Measurements from ENCODE around the gene SEMA3A. TPM values are rescaled to one million over a fixed set of nuclear protein-coding genes. Genes with fewer than 3 reads are reported as not detected.
"Not testable (repeated sequence)": the region's sequence is repeated elsewhere in the genome, so short reads cannot be mapped to it uniquely, and the experiment has no call there.

SEMA3A gene
- polyA plus RNA-seq, 1 donor from 2014 or later: 22.8 TPM

DNA sequence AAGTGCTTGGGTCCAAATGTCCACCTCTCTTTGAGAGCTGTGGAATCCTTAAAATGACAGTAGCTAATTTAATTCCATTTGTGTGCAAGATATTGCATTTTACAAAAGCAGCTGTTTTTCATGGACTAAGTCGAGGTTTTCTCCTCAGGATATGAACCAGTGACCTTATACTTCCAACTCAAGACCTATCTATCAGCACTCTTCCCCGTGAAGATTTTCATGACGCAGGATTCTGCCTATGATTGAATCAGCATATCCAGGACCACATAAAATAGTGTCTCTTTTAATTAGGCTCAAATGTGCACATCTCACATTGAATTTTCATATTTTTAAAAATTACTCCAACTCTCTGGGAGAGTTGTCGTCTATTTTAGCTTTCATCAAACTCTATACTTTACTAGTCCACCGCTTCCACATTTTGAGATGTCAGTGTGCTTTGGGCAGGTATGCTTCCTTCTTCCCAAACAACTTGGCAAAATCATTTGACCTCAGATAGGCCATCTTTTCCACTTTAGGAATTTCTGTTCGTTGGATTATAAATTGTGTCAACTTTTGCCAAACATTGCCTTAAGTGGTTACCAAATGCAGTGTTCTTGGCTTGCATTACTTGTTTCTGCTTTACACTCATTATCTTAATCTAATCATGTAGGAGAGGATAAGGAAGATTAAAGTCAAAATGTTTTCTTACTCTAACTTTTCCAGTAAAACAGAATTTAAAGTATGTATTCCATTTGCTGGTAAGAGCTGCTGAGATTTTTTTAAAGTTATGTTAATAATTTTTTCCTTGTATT, 39.4 kb downstream of the SEMA3A start:
- Histone ChIP-seq H2AFZ (ENCODE audit: low read depth, low read length) (no peak overlapping the region), H3K36me3 (ENCODE audit: insufficient read depth, low read length) (no peaks in the 10 kb centered on the region), H3F3A (ENCODE audit: insufficient read depth, low read length, poor library complexity, severe bottlenecking) (no peaks in the 10 kb centered on the region), H3K9ac (ENCODE audit: low read length) (no peak overlapping the region), H3K4me2 (ENCODE audit: low read length) (no peak overlapping the region), H3K9me3 (ENCODE audit: low read length) (no peaks in the 10 kb centered on the region), H3K27me3 (ENCODE audit: insufficient read depth, low read depth, low read length) (no peaks in the 10 kb centered on the region), H3K79me2 (replicated peaks; ENCODE audit: insufficient read depth, low read length) (no peaks in the 10 kb centered on the region), H3K9me2 (ENCODE audit: insufficient read depth, low read length) (no peaks in the 10 kb centered on the region), H3K4me3 (ENCODE audit: low read length) (no peak overlapping the region), H4K20me1 (ENCODE audit: insufficient read depth) (no peaks in the 10 kb centered on the region), H3K27ac (ENCODE audit: low read length) (no peak overlapping the region)
- no peak for TF ChIP-seq EZH2 (IDR thresholded peaks at IDR 0.05; ENCODE audit: borderline replicate concordance, insufficient read depth, low read length, poor library complexity, severe bottlenecking)
- TF ChIP-seq, protein P1, sequence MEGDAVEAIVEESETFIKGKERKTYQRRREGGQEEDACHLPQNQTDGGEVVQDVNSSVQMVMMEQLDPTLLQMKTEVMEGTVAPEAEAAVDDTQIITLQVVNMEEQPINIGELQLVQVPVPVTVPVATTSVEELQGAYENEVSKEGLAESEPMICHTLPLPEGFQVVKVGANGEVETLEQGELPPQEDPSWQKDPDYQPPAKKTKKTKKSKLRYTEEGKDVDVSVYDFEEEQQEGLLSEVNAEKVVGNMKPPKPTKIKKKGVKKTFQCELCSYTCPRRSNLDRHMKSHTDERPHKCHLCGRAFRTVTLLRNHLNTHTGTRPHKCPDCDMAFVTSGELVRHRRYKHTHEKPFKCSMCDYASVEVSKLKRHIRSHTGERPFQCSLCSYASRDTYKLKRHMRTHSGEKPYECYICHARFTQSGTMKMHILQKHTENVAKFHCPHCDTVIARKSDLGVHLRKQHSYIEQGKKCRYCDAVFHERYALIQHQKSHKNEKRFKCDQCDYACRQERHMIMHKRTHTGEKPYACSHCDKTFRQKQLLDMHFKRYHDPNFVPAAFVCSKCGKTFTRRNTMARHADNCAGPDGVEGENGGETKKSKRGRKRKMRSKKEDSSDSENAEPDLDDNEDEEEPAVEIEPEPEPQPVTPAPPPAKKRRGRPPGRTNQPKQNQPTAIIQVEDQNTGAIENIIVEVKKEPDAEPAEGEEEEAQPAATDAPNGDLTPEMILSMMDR (IDR thresholded peaks at IDR 0.05; ENCODE audit: poor library complexity, severe bottlenecking): no peak
- TF ChIP-seq POLR2AphosphoS5 (IDR thresholded peaks at IDR 0.05): no peak
- no peak for TF ChIP-seq MXI1 (conservative IDR thresholded peaks at IDR 0.05; ENCODE audit: poor library complexity, severe bottlenecking)
- TF ChIP-seq RAD21 (conservative IDR thresholded peaks at IDR 0.05): no peak
- TF ChIP-seq, protein P2, sequence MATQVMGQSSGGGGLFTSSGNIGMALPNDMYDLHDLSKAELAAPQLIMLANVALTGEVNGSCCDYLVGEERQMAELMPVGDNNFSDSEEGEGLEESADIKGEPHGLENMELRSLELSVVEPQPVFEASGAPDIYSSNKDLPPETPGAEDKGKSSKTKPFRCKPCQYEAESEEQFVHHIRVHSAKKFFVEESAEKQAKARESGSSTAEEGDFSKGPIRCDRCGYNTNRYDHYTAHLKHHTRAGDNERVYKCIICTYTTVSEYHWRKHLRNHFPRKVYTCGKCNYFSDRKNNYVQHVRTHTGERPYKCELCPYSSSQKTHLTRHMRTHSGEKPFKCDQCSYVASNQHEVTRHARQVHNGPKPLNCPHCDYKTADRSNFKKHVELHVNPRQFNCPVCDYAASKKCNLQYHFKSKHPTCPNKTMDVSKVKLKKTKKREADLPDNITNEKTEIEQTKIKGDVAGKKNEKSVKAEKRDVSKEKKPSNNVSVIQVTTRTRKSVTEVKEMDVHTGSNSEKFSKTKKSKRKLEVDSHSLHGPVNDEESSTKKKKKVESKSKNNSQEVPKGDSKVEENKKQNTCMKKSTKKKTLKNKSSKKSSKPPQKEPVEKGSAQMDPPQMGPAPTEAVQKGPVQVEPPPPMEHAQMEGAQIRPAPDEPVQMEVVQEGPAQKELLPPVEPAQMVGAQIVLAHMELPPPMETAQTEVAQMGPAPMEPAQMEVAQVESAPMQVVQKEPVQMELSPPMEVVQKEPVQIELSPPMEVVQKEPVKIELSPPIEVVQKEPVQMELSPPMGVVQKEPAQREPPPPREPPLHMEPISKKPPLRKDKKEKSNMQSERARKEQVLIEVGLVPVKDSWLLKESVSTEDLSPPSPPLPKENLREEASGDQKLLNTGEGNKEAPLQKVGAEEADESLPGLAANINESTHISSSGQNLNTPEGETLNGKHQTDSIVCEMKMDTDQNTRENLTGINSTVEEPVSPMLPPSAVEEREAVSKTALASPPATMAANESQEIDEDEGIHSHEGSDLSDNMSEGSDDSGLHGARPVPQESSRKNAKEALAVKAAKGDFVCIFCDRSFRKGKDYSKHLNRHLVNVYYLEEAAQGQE (IDR thresholded peaks at IDR 0.05; ENCODE audit: borderline replicate concordance): no peak
- no peak for TF ChIP-seq TAF1 (IDR thresholded peaks at IDR 0.05; ENCODE audit: low read depth)
- no peak for TF ChIP-seq EP300 (conservative IDR thresholded peaks at IDR 0.05; ENCODE audit: poor library complexity, severe bottlenecking)
- no peak for TF ChIP-seq SMC3 (conservative IDR thresholded peaks at IDR 0.05; ENCODE audit: poor library complexity)

DNA sequence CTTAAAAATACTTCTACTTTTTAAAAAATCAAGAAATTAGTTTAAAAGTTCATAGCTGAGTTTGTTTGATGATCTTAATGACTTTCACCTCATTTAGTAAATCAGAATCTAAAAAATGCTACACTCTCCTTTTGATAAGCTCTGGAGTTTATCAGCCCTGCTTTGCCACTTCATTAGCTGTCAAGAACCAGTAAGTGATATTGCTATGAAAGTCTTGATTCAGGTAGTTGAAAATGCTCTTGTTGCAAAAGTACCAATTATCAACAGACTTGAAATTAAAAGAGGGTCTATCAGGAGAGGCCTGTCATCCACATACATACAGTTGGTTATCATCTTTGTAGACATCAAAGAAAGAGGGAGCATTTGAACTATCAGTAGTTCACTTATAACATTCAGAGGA, 41.6 kb downstream of the SEMA3A start:
- no peak overlapping the region for H3K27ac ChIP-seq (ENCODE audit: low read length)
- H3F3A ChIP-seq (ENCODE audit: insufficient read depth, low read length, poor library complexity, severe bottlenecking): no peaks in the 10 kb centered on the region
- H2AFZ ChIP-seq (ENCODE audit: low read depth, low read length): no peak overlapping the region
- no peaks in the 10 kb centered on the region for H3K9me2 ChIP-seq (ENCODE audit: insufficient read depth, low read length)
- H4K20me1 ChIP-seq (ENCODE audit: insufficient read depth): no peaks in the 10 kb centered on the region
- H3K36me3 ChIP-seq (ENCODE audit: insufficient read depth, low read length): no peaks in the 10 kb centered on the region
- no peaks in the 10 kb centered on the region for H3K9me3 ChIP-seq (ENCODE audit: low read length)
- H3K4me2 ChIP-seq (ENCODE audit: low read length): no peak overlapping the region
- no peaks in the 10 kb centered on the region for H3K27me3 ChIP-seq (ENCODE audit: insufficient read depth, low read depth, low read length)
- H3K4me3 ChIP-seq (ENCODE audit: low read length): no peak overlapping the region
- no peaks in the 10 kb centered on the region for H3K79me2 ChIP-seq (replicated peaks; ENCODE audit: insufficient read depth, low read length)
- TF ChIP-seq SMC3 (conservative IDR thresholded peaks at IDR 0.05; ENCODE audit: poor library complexity) (no peak), EP300 (conservative IDR thresholded peaks at IDR 0.05; ENCODE audit: poor library complexity, severe bottlenecking) (no peak), RAD21 (conservative IDR thresholded peaks at IDR 0.05) (no peak), MXI1 (conservative IDR thresholded peaks at IDR 0.05; ENCODE audit: poor library complexity, severe bottlenecking) (no peak), EZH2 (IDR thresholded peaks at IDR 0.05; ENCODE audit: borderline replicate concordance, insufficient read depth, low read length, poor library complexity, severe bottlenecking) (no peak), TAF1 (IDR thresholded peaks at IDR 0.05; ENCODE audit: low read depth) (no peak)
- TF ChIP-seq, protein P1 (IDR thresholded peaks at IDR 0.05; ENCODE audit: poor library complexity, severe bottlenecking): no peak
- TF ChIP-seq, protein P2 (IDR thresholded peaks at IDR 0.05; ENCODE audit: borderline replicate concordance): no peak
- H3K9ac ChIP-seq (ENCODE audit: low read length): no peak overlapping the region

DNA sequence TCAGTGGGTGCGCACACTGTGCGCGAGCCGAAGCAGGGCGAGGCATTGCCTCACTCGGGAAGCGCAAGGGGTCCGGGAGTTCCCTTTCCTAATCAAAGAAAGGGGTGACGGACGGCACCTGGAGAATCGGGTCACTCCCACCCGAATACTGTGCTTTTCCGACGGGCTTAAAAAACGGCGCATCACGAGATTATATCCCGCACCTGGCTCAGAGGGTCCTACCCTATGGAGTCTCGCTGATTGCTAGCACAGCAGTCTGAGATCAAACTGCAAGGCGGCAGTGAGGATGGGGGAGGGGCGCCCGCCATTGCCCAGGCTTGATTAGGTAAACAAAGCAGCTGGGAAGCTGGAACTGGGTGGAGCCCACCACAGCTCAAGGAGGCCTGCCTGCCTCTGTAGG, 44.2 kb downstream of the SEMA3A start:
- peak overlapping the region; percentile 56 for H3K4me3 ChIP-seq (ENCODE audit: low read length)
- H3K27ac ChIP-seq (ENCODE audit: low read length): not testable (repeated sequence)

More for the DNA sequence above, 44.2 kb downstream of the SEMA3A start:
- H3K9me2 ChIP-seq (ENCODE audit: insufficient read depth, low read length); H3K4me2 ChIP-seq (ENCODE audit: low read length); H3K27me3 ChIP-seq (ENCODE audit: insufficient read depth, low read depth, low read length); H4K20me1 ChIP-seq (ENCODE audit: insufficient read depth); H2AFZ ChIP-seq (ENCODE audit: low read depth, low read length); H3K79me2 ChIP-seq (replicated peaks; ENCODE audit: insufficient read depth, low read length); H3K9me3 ChIP-seq (ENCODE audit: low read length); H3K36me3 ChIP-seq (ENCODE audit: insufficient read depth, low read length); H3F3A ChIP-seq (ENCODE audit: insufficient read depth, low read length, poor library complexity, severe bottlenecking): not testable (repeated sequence)
- peak overlapping the region; percentile 17 for H3K9ac ChIP-seq (ENCODE audit: low read length)

All from neural cell (in vitro differentiated cells).